ENCODE results near the gene GRN.
A peak's percentile ranks its signal among the peaks of the same experiment; 100 is the strongest.

The GRN gene

DNA sequence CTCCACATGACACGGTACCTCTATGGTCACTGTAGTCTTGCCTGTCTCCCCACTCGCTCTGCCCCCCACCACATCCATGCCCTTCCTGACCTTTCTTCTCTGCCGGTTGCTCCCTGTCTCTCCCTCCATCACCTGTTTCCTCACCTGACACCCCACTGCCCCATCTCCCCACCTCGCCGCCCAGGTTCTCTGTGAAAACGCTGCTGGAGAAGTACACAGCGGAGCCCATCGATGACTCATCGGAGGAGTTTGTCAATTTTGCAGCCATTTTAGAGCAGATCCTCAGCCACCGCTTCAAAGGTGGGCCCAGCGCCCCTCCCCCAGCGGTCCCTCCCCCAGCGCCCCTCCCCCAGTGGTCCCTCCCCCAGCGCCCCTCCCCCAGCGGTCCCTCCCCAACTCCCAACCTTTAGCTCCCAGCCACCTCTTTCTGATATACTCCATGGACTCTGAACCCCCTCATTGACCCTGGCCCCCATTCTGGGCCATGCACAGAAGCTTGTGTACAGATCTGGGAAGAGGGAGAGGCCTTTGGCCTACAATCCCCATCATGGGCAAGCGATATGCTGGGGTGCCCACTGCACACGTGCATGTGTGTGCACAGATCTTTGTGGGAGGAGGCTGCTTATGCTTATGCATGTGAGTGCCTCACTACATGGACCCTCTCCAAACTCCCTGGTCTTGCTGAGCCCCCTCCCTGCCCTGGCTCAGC is 32.6 kb upstream of the GRN start:
- H3K9ac ChIP-seq (ENCODE audit: low read length), result no peak overlapping the region
- H3K4me2 ChIP-seq (ENCODE audit: low read length), result no peak overlapping the region
- no peak overlapping the region for H3K4ac ChIP-seq (ENCODE audit: low read depth, low read length)
- H2BK120ac ChIP-seq (ENCODE audit: low read depth, low read length), result no peak overlapping the region
- no peaks in the 10 kb centered on the region for H3K27me3 ChIP-seq (ENCODE audit: insufficient read depth, low read length, poor library complexity)
- no CpG with 5 or more reads among the region's 17 CpGs for WGBS (ENCODE audit: extremely low coverage, insufficient coverage, low lambda C conversion rate)
- no peak overlapping the region for H4K8ac ChIP-seq (ENCODE audit: low read depth, low read length)
- H3K36me3 ChIP-seq (ENCODE audit: control insufficient read depth, insufficient read depth, low read length), result no peaks in the 10 kb centered on the region
- H3K18ac ChIP-seq (ENCODE audit: low read length), result no peak overlapping the region
- no peak overlapping the region for H2BK15ac ChIP-seq (replicated peaks; ENCODE audit: low read depth)
- no peak overlapping the region for H3K4me3 ChIP-seq (ENCODE audit: low read length)
- no peak overlapping the region for H4K5ac ChIP-seq (ENCODE audit: low read length)
- H3K23ac ChIP-seq (ENCODE audit: low read length), result peak overlapping the region; percentile 24
- H3K56ac ChIP-seq (ENCODE audit: low read length), result no peak overlapping the region
- H3K79me2 ChIP-seq (ENCODE audit: control insufficient read depth, insufficient read depth, low read length), result no peaks in the 10 kb centered on the region
- no peak overlapping the region for H2BK5ac ChIP-seq (ENCODE audit: low read length)
- H3K27ac ChIP-seq (ENCODE audit: low read depth, low read length), result no peak overlapping the region
- no peak for DNase-seq
- H3K79me1 ChIP-seq (ENCODE audit: low read length), result no peaks in the 10 kb centered on the region
- no peak overlapping the region for H2AK5ac ChIP-seq (ENCODE audit: low read length)
- peaks cover 6% of the 10 kb centered on the region for H3K4me1 ChIP-seq (ENCODE audit: control insufficient read depth, low read depth, low read length)

DNA sequence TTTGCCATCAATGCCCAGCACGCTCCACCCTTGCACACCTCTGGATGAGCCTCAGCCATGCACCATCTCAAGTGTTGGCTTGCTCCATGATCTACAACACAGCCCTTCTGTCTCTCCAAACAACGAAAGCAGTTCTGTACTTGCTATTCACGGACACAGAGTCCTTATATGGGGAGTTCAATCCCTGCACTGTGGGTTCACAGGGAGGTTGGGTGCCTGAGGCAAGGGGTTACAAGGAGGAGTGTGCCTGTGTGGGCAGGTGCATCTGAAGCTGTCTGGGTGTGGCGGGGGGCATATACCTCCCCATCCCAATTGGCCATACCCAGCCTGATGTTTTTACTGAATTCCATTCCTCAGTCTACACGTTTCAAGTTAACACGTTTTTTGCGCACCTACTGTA is 31.1 kb upstream of the GRN start:
- Histone ChIP-seq H3K56ac (ENCODE audit: low read length) (no peak overlapping the region), H3K4me1 (ENCODE audit: control insufficient read depth, low read depth, low read length) (peaks cover 5% of the 10 kb centered on the region), H3K4me2 (ENCODE audit: low read length) (no peak overlapping the region), H3K27ac (ENCODE audit: low read depth, low read length) (no peak overlapping the region), H3K36me3 (ENCODE audit: control insufficient read depth, insufficient read depth, low read length) (no peaks in the 10 kb centered on the region), H3K4me3 (ENCODE audit: low read length) (no peak overlapping the region), H3K9ac (ENCODE audit: low read length) (no peak overlapping the region), H3K79me1 (ENCODE audit: low read length) (no peaks in the 10 kb centered on the region), H2AK5ac (ENCODE audit: low read length) (no peak overlapping the region), H3K18ac (ENCODE audit: low read length) (no peak overlapping the region), H2BK120ac (ENCODE audit: low read depth, low read length) (no peak overlapping the region), H4K5ac (ENCODE audit: low read length) (no peak overlapping the region), H3K79me2 (ENCODE audit: control insufficient read depth, insufficient read depth, low read length) (no peaks in the 10 kb centered on the region), H3K27me3 (ENCODE audit: insufficient read depth, low read length, poor library complexity) (no peaks in the 10 kb centered on the region), H3K4ac (ENCODE audit: low read depth, low read length) (no peak overlapping the region), H2BK15ac (replicated peaks; ENCODE audit: low read depth) (no peak overlapping the region), H2BK5ac (ENCODE audit: low read length) (no peak overlapping the region), H3K23ac (ENCODE audit: low read length) (no peak overlapping the region), H4K8ac (ENCODE audit: low read depth, low read length) (no peak overlapping the region)
- no CpG with 5 or more reads among the region's 7 CpGs for WGBS (ENCODE audit: extremely low coverage, insufficient coverage, low lambda C conversion rate)
- no peak for DNase-seq

DNA sequence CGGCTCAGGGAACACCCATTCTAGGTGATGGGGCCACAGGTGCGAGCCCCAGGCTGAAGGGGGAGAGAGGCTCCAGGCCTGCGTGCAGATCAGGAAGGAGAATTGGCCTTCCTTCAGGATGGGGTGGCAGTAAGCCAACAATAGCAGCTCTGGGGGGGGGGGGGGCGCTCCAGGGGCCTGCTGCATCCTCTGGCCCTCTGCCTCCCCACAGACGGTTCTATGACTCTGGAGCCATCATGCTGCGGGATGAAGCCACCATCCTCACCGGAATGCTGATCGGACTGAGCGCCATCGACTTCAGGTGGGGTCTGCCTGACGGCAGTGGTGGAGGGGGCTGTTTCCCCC is 30.6 kb upstream of the GRN start:
- Histone ChIP-seq H2BK120ac (ENCODE audit: low read depth, low read length) (no peak overlapping the region), H3K36me3 (ENCODE audit: control insufficient read depth, insufficient read depth, low read length) (no peaks in the 10 kb centered on the region), H4K8ac (ENCODE audit: low read depth, low read length) (no peak overlapping the region), H3K18ac (ENCODE audit: low read length) (no peak overlapping the region), H2AK5ac (ENCODE audit: low read length) (no peak overlapping the region), H3K27ac (ENCODE audit: low read depth, low read length) (no peak overlapping the region), H3K9ac (ENCODE audit: low read length) (no peak overlapping the region), H3K4me2 (ENCODE audit: low read length) (no peak overlapping the region), H3K4me1 (ENCODE audit: control insufficient read depth, low read depth, low read length) (peaks cover 5% of the 10 kb centered on the region), H2BK15ac (replicated peaks; ENCODE audit: low read depth) (no peak overlapping the region), H2BK5ac (ENCODE audit: low read length) (no peak overlapping the region), H3K27me3 (ENCODE audit: insufficient read depth, low read length, poor library complexity) (no peaks in the 10 kb centered on the region), H3K79me1 (ENCODE audit: low read length) (no peaks in the 10 kb centered on the region), H3K23ac (ENCODE audit: low read length) (no peak overlapping the region), H3K56ac (ENCODE audit: low read length) (no peak overlapping the region), H3K79me2 (ENCODE audit: control insufficient read depth, insufficient read depth, low read length) (no peaks in the 10 kb centered on the region), H4K5ac (ENCODE audit: low read length) (no peak overlapping the region), H3K4ac (ENCODE audit: low read depth, low read length) (no peak overlapping the region), H3K4me3 (ENCODE audit: low read length) (no peak overlapping the region)
- WGBS (ENCODE audit: extremely low coverage, insufficient coverage, low lambda C conversion rate), result no CpG with 5 or more reads among the region's 11 CpGs
- no peak for DNase-seq

DNA sequence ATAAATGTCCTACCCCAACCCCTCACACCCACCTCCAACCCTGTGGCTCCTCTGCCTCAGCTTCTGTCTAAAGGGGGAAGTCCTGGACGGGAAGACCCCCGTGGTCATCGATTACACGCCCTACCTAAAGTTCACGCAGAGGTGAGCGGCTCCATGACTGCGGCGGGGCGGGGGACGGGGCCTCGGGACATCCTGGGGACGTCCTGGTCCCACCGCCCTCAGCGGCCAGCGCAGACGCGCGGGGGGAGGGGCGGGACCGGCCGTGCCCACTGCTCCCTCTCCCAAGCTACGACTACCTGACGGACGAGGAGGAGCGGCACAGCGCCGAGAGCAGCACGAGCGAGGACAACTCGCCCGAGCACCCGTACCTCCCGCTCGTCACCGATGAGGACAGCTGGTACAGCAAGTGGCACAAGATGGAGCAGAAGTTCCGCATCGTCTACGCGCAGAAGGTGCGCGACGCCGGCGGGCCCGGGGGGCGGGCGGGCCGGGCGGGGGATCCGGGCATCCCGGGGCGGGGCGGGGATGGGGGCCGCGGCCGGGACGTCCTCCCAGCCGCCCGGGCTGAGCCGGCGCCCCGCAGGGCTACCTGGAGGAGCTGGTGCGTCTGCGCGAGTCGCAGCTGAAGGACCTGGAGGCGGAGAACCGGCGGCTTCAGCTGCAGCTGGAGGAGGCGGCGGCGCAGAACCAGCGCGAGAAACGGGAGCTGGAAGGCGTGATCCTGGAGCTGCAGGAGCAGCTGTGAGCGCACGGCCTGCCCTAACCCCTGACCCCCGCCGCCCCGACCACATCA is 30.0 kb upstream of the GRN start:
- Histone ChIP-seq H3K18ac (ENCODE audit: low read length) (no peak overlapping the region), H2BK5ac (ENCODE audit: low read length) (no peak overlapping the region), H3K79me1 (ENCODE audit: low read length) (no peaks in the 10 kb centered on the region), H3K36me3 (ENCODE audit: control insufficient read depth, insufficient read depth, low read length) (peaks cover 4% of the 10 kb centered on the region), H3K79me2 (ENCODE audit: control insufficient read depth, insufficient read depth, low read length) (no peaks in the 10 kb centered on the region), H3K27ac (ENCODE audit: low read depth, low read length) (no peak overlapping the region), H3K4me2 (ENCODE audit: low read length) (peak overlapping the region; percentile 84), H2BK15ac (replicated peaks; ENCODE audit: low read depth) (no peak overlapping the region), H3K4me3 (ENCODE audit: low read length) (no peak overlapping the region), H3K4me1 (ENCODE audit: control insufficient read depth, low read depth, low read length) (peaks cover 5% of the 10 kb centered on the region), H4K8ac (ENCODE audit: low read depth, low read length) (no peak overlapping the region), H3K9ac (ENCODE audit: low read length) (peak overlapping the region; percentile 40), H3K4ac (ENCODE audit: low read depth, low read length) (no peak overlapping the region), H3K27me3 (ENCODE audit: insufficient read depth, low read length, poor library complexity) (no peaks in the 10 kb centered on the region), H4K5ac (ENCODE audit: low read length) (no peak overlapping the region), H3K56ac (ENCODE audit: low read length) (peak overlapping the region; percentile 71), H3K23ac (ENCODE audit: low read length) (no peak overlapping the region), H2AK5ac (ENCODE audit: low read length) (no peak overlapping the region), H2BK120ac (ENCODE audit: low read depth, low read length) (no peak overlapping the region)
- peak; percentile 75 for DNase-seq
- WGBS (ENCODE audit: extremely low coverage, insufficient coverage, low lambda C conversion rate), result no CpG with 5 or more reads among the region's 81 CpGs

DNA sequence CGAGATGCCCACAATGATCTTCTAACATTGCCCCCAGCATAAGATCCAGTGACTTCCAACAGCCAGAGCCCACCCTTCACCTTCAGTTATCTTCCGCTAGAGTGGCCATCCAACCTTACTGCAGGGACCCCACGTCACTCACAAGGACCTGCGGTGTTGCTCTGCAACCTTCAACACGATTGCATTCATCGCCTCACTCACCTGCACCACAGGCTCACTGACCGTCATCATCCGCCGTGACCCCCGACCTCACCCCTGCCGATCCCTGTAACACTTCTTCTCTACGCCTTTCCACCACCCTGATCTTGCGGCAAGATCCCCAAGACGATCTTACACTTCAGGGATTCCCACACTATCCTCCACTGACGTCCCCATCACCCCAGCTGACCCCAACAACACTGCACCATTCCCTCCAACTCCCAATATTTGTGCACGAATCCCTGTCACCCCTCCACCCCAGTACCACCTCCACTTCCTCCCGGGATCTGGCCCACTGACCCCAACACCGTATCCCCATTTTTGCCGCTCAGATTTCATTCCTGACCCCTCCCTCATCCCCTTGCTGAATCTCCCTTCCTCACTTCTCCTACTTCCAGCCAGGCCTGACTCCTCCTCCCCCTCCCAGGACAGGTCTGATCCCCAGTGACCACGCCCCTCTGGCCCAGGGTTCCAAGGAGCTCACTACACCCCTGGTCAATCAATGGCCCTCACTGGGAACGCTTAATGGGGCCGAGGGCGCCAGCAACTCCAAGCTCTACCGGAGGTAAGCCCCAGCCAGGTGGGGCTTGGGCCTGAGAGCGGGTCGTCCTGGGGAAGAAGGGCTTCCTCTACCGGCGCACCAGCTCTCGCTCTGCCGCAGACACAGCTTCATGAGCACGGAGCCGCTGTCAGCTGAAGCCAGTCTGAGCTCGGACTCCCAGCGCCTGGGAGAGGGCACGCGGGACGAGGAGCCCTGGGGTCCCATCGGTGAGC is 29.1 kb upstream of the GRN start:
- Histone ChIP-seq H3K36me3 (ENCODE audit: control insufficient read depth, insufficient read depth, low read length) (peaks cover 6% of the 10 kb centered on the region), H3K4ac (ENCODE audit: low read depth, low read length) (no peak overlapping the region), H3K4me1 (ENCODE audit: control insufficient read depth, low read depth, low read length) (peaks cover 5% of the 10 kb centered on the region), H3K9ac (ENCODE audit: low read length) (peak overlapping the region; percentile 72), H3K79me2 (ENCODE audit: control insufficient read depth, insufficient read depth, low read length) (no peaks in the 10 kb centered on the region), H3K4me3 (ENCODE audit: low read length) (peak overlapping the region; percentile 20), H2BK120ac (ENCODE audit: low read depth, low read length) (no peak overlapping the region), H2BK15ac (replicated peaks; ENCODE audit: low read depth) (no peak overlapping the region), H3K18ac (ENCODE audit: low read length) (no peak overlapping the region), H3K56ac (ENCODE audit: low read length) (peak overlapping the region; percentile 90), H3K27ac (ENCODE audit: low read depth, low read length) (no peak overlapping the region), H2BK5ac (ENCODE audit: low read length) (no peak overlapping the region), H4K5ac (ENCODE audit: low read length) (no peak overlapping the region), H2AK5ac (ENCODE audit: low read length) (no peak overlapping the region), H3K27me3 (ENCODE audit: insufficient read depth, low read length, poor library complexity) (no peaks in the 10 kb centered on the region), H3K79me1 (ENCODE audit: low read length) (no peaks in the 10 kb centered on the region), H3K23ac (ENCODE audit: low read length) (peak overlapping the region; percentile 72), H3K4me2 (ENCODE audit: low read length) (peak overlapping the region; percentile 84), H4K8ac (ENCODE audit: low read depth, low read length) (no peak overlapping the region)
- WGBS (ENCODE audit: extremely low coverage, insufficient coverage, low lambda C conversion rate), result no CpG with 5 or more reads among the region's 38 CpGs
- peak; percentile 94 for DNase-seq

Data from mesendoderm (in vitro differentiated cells).